Mucosa of gallbladder (tissue), 1 donor: ENCODE measurements around the gene DCP2. TPM values are rescaled to one million over a fixed set of nuclear protein-coding genes. Genes with fewer than 3 reads are reported as not detected.
"Not testable (repeated sequence)": the region's sequence is repeated elsewhere in the genome, so short reads cannot be mapped to it uniquely, and the experiment has no call there.

ENCODE experiments used
- DNase-seq: peaks from one replicate; pipeline ENCODE4 v3.0.0-alpha.2; 2020; ENCODE audit warnings: low spot score
- total RNA-seq: library from RNA; stranded (reverse); gene quantifications from one replicate; pipeline ENCODE4 v1.2.1, GENCODE V29; 2021
- donor health status: DM: no; HTN: no; CAD: no.

DCP2 gene
- total RNA-seq = 42.5 TPM

DNA sequence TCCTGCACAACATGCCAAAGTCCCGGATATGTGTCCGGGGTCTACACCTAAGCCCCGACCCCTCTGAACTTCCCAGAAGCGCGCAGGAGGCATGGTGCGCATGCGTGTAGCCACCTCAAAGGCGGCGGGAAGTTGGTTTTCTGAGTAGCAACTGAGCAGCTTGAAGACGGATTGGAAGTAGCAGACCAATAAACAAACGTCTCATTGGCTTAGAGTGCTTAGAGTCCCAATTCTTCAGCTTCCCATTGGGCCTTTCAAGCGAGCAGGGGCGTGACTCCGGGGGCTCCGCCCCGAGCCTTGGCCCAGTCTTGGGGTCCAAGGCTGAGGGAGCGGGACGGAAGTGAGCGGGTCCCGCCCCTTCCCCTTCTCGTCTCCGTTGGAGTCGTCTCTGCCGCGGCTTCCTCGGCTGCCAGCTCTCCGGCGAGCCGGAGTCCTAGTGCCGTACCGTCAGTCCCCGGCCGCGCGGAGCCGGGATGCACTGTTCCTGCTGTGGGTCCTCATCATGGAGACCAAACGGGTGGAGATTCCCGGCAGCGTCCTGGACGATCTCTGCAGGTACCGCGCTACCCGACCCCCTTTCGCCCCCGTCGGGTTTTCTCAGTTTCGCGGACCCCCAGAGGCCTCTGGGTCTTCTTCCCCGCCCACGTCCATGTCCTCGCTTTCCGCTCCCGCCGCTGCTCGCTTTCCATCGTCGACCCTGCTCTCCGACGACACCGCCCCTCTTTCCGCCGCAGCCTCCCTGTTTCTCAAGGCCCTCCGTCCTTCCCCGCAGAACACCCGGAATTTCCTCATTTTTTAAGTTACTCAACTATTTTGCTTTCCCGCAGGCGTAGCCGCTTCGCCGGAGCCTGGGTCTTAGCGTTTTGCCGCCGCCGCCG is at the start of gene DCP2:
DCP2 (plus strand) TSS at position 367 of the 878 bp plus-strand sequence; CDS start at position 503, 136 bp downstream.
- DNase-seq = peak; percentile 96

- DNase-seq = no peak
These were observed 47.1 kb upstream of the DCP2 start for GRCh38 chr5:112929336-112930081.

GRCh38 chr5:112930082-112930344 is 46.6 kb upstream of the DCP2 start:
- no peak for DNase-seq

- no peak for DNase-seq
These were observed 45.1 kb upstream of the DCP2 start for GRCh38 chr5:112931473-112931872.

GRCh38 chr5:112933105-112933504 is 43.5 kb upstream of the DCP2 start:
- no peak for DNase-seq

- no peak for DNase-seq
These were observed 42.8 kb upstream of the DCP2 start for GRCh38 chr5:112933651-112934365.

DNA sequence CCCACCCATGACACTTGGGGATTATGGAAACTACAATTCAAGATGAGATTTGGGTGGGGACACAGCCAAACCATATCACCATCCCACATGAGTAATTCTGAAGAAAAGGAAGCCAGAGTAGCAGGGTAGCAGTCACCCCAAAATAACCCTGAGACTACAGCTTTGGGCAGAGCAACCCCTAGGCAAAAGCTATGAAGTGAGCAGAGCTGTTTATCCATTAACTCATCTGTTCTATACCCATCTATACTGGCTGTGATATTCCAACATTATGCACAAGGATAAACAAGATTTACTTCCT is 42.3 kb upstream of the DCP2 start:
- DNase-seq = no peak

DNA sequence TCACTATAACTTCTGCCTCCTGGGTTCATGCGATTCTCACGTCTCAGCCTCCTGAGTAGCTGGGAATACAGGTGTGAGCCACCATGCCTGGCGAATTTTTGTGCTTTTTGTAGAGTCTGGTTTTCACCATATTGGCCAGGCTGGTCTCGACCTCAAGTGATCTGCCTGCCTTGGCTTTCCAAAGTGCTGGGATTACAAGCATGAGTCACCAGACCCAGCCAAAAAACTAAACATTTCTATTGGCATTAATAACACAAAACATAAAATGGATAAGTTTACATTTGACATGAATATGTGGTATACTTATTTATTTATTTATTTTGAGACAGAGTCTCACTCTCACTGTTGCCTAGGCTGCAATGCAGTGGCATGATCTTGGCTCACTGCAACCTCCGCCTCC is 40.9 kb upstream of the DCP2 start:
- DNase-seq = no peak

GRCh38 chr5:112938286-112938685 is 38.3 kb upstream of the DCP2 start:
- no peak for DNase-seq

- no peak for DNase-seq
These were observed 35.9 kb upstream of the DCP2 start for GRCh38 chr5:112940670-112941069.

DNA sequence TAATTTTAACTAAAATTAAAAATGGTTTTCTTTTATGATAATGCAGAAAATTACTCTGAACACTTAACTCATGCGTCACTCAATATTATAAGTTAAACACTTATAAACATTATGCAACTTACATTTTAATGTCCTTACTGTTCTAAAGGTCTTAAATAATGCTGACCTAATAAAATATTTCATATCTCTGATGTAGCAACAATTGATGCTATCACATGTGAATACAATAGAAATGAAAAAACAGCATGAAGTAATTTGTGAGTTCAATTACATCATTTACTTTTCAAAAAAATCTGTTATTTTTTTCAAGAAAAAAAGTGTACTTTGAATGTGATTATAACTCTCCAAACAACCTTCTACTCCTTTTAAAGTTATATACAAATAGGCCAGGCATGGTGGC is 28.1 kb upstream of the DCP2 start:
- DNase-seq = no peak

DNA sequence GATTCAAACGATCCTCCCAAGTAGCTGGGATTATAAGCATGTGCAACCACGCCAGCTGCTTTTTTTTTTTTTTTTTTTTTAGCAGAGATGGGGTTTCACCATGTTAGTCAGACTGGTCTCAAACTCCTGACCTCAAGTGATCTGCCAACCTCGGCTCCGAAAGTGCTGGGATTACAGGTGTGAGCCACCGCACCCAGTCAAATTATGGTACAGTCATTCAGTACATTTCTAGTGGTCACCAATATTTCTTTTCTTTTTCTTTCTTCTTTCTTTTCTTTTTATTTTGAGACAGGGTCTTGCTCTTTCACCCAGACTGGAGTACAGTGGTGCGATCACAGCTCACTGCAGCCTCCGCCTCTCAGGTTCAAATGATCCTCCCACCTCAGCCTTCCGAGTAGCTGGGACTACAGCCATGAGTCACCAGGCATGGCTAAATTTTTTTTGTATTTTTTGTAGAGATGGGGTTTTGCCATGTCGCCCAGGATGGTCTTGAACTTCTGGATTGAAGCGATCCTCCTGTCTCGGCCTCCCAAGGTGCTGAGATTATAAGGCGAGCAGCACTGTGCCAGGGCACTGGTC is 25.4 kb upstream of the DCP2 start:
- DNase-seq = no peak

GRCh38 chr5:112956606-112957005 is 20.0 kb upstream of the DCP2 start:
- no peak for DNase-seq

DNA sequence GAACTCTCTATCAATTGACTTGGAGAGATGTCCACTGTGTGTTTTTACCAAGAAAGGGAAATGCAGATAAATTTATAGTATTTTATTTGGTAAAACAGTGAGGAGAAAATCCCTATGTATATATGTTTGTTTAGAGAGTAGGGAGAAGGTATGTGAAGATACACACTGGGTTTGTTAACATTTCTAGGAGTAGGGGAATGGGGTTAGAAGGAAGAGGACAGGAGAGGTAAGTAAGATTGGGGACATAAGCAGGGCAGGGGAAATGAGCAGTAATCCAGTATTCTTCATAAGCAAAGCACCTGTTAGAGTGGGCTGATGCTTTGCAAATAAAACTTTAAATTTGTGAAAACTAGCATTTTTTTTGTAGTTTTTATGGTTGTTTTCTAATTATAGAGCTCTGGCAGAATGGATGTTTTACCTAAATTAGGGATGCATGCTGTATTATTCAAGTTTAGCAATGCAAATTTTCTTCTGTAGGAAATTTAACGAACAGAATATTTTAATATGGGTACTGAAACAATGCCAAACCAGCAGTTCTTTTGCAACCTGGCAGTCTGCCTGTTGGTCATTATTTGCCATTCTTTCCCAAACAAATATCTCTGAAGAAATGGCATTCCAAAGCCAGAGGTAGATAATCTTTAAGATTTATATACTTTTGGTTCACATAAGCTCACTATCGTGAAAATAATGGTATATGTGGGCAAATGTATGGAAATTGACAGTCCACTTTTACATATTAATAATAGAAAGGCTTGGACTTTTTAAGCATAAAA is 19.4 kb upstream of the DCP2 start:
- DNase-seq = no peak

DNA sequence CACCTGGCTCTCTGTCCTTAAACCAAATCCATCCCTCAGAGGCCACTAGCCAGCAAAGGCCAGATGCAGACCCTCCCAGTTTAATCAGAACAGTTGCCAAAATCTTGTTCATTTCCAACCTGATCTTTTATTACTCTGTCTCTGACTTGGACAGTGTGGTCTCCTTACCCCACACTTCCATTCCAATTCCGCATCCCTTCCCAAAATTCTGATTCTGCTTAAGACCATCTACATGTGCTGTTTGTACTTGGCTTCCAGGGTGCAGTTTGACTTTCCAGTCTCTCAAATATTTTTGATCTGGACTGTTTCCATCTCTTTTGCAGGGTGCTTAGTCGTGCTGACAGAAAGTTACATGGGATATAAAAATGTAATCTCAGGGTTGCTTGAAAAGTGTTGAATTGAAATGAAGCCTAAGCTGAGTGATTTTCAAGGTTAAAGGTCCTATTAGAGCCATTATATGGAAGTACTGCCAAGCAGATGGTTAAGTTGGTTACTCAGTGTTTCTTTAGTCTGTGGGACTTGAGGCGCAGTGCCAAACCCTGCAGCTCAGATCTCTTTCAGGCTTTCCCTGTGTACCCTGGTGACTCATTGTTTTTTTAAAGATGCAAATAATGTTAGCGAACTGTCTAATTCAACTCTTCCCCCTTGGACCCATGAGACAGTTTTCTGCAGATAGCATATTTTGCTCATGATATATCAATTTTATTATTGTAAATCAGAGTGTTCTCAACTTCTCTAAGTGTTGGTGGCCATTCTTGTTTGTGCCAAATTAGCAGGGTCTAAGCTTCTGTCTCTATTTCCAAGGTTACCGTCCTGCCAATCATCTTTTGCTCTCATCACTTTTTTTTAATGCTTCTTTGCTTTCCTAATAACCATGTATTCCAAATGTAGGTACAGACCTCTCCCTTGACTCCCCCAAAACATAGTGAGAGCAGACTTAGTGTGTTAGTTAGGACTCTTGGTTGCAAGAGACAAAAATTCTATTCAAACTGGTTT is 18.2 kb upstream of the DCP2 start:
- peak; percentile 60 for DNase-seq

GRCh38 chr5:112959872-112960271 is 16.7 kb upstream of the DCP2 start:
- DNase-seq = not testable (repeated sequence)

DNA sequence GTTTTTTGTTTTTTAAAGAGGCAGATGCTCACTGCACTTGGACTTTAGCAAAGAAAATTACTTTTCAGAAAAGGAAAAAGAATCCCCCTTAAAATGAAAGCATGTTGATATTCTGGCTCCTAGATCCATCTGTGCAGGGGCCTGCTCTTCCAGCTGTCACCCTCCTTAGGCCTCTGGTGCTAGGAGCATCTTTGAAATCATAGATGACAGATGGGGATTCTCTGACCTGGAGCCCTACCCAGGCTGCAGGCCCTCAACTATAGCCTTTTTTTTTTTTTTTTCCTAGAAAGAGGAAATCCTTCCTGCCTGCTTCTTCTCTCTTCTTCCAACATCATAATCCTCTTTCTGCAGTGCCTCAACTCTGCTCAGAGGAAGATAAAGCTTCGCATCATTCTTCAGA is 16.3 kb upstream of the DCP2 start:
- no peak for DNase-seq

DNA sequence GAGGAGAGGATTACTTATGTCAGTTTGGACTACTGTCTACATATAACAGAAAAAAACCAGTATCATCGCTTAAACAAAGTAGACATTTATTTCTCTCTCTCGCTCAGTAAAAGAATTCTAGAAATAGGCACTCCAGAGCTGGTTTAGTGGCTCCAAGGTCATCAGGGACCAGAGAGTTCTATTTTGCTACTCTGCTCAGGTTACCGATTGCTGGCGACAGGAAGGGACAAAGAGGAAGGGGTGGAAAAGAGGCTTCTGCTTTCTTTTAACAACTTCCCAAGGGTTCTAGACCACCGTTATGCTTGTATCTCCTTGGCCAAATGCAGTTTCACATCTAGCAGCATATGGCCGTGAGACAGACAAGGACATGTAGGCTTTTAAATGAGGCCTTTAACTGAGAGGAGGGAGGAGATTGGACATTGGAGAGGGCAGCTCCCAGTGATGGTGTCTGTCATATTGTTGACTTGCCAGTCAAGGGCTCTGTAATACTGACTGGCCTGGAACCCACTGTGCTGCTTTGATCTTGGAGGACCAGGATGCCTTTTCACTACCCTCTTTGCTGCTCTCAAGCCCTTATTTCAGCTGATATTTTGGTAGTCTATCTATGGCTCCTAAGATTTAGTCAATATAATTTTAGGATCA is 15.6 kb upstream of the DCP2 start:
- DNase-seq = no peak

DNA sequence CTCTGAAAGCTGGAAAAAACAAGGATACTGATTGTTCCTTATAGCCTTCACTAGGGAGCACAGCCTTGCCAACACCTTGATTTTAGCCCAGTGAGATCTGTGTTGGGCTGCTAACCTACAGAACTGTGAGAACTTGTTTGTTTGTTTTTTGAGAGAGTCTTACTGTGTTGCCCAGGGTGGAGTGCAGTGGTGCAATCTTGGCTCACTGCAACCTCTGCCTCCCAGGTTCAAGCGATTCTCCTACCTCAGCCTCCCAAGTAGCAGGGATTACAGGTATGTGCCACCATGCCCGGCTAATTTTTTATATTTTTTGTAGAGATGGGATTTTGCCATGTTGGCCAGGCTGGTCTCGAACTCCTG is 13.2 kb upstream of the DCP2 start:
- not testable (repeated sequence) for DNase-seq

DNA sequence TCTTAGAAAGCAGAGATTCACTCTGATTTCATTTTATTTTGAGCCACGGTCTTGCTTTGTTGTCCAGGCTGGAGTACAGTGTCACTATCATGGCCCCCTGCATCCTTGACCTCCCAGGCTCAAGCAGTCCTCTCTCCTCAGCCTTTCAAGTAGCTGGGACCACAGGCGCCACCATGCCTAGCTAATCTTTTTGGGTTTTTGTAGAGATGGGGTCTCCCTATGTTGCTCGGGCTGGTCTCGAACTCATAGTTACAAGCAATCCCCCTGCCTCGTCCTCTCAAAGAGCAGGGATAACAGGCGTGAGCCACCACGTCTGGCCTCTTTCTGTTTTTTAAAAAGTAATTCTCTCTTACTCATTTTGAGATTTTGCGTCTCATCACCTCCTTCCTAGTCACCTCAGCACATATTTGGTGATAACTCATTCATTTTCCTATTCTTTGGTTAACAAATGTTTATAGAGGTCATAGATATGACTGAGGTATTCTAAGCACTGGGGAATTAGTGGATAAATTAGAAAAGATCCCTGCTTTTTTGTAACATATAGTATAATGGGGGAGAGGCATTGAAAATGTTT is 10.8 kb upstream of the DCP2 start:
- no peak for DNase-seq
